Naive thymus-derived CD8-positive, alpha-beta T cell (primary cell): ENCODE data around the gene CYP46A1. TPM values are rescaled to one million over a fixed set of nuclear protein-coding genes. Genes with fewer than 3 reads are reported as not detected.

ENCODE experiments used
- ATAC-seq, 2 donors: fragments of 150-1000 bp; cut with Tn5 transposase in 1 of 2; sonication (Bioruptor Pico), chemical (Tn5 transposase) in 1 of 2; 1 replicate in 1 of 2; 2 replicates in 1 of 2; pipeline ENCODE4 v1.10.0; 2021; ENCODE audit warnings: mild to moderate bottlenecking in 2 of 2, moderate library complexity in 2 of 2
- POLR2A ChIA-PET: fragments of 350-600 bp; sonication (Branson Sonifier 250); formaldehyde crosslinking; loops from one replicate; lab custom pipeline; 2021; ENCODE audit warnings: antibody characterized with exemption; lab: Charles Lee
- DNase-seq, 10 donors: peaks; one replicate each; pipeline versions ENCODE4 v3.0.0 to v3.0.0-alpha.2; 2020 to 2022
- H3K27ac Mint-ChIP-seq, 10 donors: one replicate each; pipeline ENCODE4 v1.8.0; 2020 to 2022; ENCODE audit warnings: mild to moderate bottlenecking in 10 of 10, mixed read lengths in 10 of 10, moderate library complexity in 4 of 10, inconsistent platforms in 1 of 10
- H3K27me3 Mint-ChIP-seq, 5 donors: one replicate each; pipeline ENCODE4 v1.8.0; 2021 to 2022; ENCODE audit warnings: mixed read lengths in 5 of 5
- H3K36me3 Mint-ChIP-seq, 3 donors: one replicate each; pipeline ENCODE4 v1.8.0; 2020 to 2022; ENCODE audit warnings: mixed read lengths in 3 of 3, mild to moderate bottlenecking in 2 of 3, inconsistent platforms in 1 of 3
- H3K4me1 Mint-ChIP-seq, 4 donors: one replicate each; pipeline ENCODE4 v1.8.0; 2021 to 2022; ENCODE audit warnings: mixed read lengths in 4 of 4
- H3K4me3 Mint-ChIP-seq, 10 donors: one replicate each; pipeline ENCODE4 v1.8.0; 2020 to 2022; ENCODE audit warnings: mild to moderate bottlenecking in 10 of 10, mixed read lengths in 10 of 10, moderate library complexity in 6 of 10, inconsistent platforms in 1 of 10
- H3K9me3 Mint-ChIP-seq, 9 donors: one replicate each; pipeline ENCODE4 v1.8.0; 2020 to 2022; ENCODE audit warnings: mixed read lengths in 9 of 9, mild to moderate bottlenecking in 3 of 9, inconsistent platforms in 1 of 9, moderate library complexity in 1 of 9
- polyA plus RNA-seq, 3 donors: library from polyadenylated mRNA; unstranded; fragments of 300-500 nt; fragmentation: Illumina TruSeq; gene quantifications; one replicate each; pipeline ENCODE4 v1.2.3, GENCODE V29; 2021
- total RNA-seq, 8 experiments: library from RNA in 2 of 8; stranded (reverse) in 2 of 8; gene quantifications; one replicate each; pipeline ENCODE4 v1.2.3 and lab custom pipeline; 2021 to 2026

CYP46A1 gene
- total and polyA plus RNA-seq, 5 experiments from 2014 or later = 0.02 to 0.44 (median 0.41) TPM; not detected in 2

- DNase-seq (peak in 1 of 10 donors; percentile 9), ATAC-seq (no peak)
- H3K4me1 Mint-ChIP-seq = peaks cover 0 to 2% (median 0%) of the 10 kb centered on the region in 4 donors
- H3K27me3 Mint-ChIP-seq = peaks cover 0 to 21% (median 5%) of the 10 kb centered on the region in 5 donors
- peaks cover 0 to 13% (median 1%) of the 10 kb centered on the region in 3 donors for H3K36me3 Mint-ChIP-seq
- H3K27ac Mint-ChIP-seq = no peak overlapping the region
- POLR2A ChIA-PET = no interaction called here
- H3K4me3 Mint-ChIP-seq = no peak overlapping the region
- peaks cover 0 to 13% (median 8%) of the 10 kb centered on the region in 9 donors for H3K9me3 Mint-ChIP-seq
These were observed 31.3 kb downstream of the CYP46A1 start for GRCh38 chr14:99715266-99716000.

GRCh38 chr14:99716091-99716849, 32.2 kb downstream of the CYP46A1 start:
- POLR2A ChIA-PET = no interaction called here
- ATAC-seq (no peak), DNase-seq (no peak)
- peaks cover 0 to 2% (median 0%) of the 10 kb centered on the region in 4 donors for H3K4me1 Mint-ChIP-seq
- peaks cover 0 to 13% (median 1%) of the 10 kb centered on the region in 3 donors for H3K36me3 Mint-ChIP-seq
- H3K4me3 Mint-ChIP-seq = no peak overlapping the region
- H3K27me3 Mint-ChIP-seq = peaks cover 0 to 21% (median 5%) of the 10 kb centered on the region in 5 donors
- peak overlapping the region in 2 of 10 donors; percentile 27 to 46 for H3K27ac Mint-ChIP-seq
- H3K9me3 Mint-ChIP-seq = peaks cover 0 to 13% (median 8%) of the 10 kb centered on the region in 9 donors

DNA sequence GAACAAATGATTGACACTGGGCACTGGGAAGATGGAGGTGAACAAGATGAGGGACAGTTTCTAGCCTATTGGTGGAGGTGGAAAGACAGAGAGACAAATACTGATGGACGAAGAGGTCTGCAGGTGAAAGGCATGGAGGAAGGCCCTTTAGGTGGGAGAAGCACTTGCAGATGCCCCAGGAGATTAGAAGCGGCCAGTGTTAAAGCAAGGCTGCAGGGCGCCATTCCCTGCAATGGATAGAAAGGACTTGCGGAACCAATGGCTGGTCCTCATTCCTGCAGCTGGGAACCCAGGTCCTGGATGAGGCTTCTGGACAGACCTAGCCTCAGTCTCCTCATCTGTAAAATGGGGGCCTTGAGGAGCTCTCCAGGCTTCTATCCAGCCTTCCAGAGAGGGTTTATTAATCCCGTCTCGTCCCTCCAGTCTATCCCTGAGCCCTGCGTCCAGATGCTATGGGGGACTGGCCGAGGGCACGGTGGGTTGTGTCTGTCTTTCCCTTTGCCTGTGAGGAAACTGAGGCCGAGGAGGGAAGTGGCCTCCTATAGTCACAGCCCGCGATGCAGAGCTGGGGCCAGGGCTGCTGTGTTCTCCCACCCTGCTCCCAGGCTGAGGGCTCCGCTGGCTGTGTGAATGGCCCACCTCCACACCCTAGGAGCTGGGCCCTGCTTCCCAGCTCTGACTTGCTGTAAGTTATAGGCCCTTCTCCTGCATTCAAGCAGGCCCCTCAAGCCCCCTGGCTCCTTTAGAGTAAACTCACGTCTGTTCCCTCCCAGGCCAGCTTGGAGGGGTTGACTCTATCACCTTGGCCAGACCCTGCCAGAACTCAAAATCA, 33.0 kb downstream of the CYP46A1 start:
- Mint-ChIP-seq H3K4me1 (peaks cover 0 to 2% (median 0%) of the 10 kb centered on the region in 4 donors), H3K9me3 (peaks cover 0 to 9% (median 5%) of the 10 kb centered on the region in 9 donors), H3K27me3 (peaks cover 0 to 15% (median 0%) of the 10 kb centered on the region in 5 donors), H3K27ac (no peak overlapping the region), H3K4me3 (no peak overlapping the region), H3K36me3 (peaks cover 0 to 6% (median 1%) of the 10 kb centered on the region in 3 donors)
- DNase-seq (peak in 1 of 10 donors; percentile 11), ATAC-seq (no peak)
- POLR2A ChIA-PET = no interaction called here

- no peak for ATAC-seq
- peaks cover 0 to 14% (median 2%) of the 10 kb centered on the region in 5 donors for H3K27me3 Mint-ChIP-seq
- POLR2A ChIA-PET = no interaction called here
These were observed 33.5 kb downstream of the CYP46A1 start for GRCh38 chr14:99717682-99718013.

DNA sequence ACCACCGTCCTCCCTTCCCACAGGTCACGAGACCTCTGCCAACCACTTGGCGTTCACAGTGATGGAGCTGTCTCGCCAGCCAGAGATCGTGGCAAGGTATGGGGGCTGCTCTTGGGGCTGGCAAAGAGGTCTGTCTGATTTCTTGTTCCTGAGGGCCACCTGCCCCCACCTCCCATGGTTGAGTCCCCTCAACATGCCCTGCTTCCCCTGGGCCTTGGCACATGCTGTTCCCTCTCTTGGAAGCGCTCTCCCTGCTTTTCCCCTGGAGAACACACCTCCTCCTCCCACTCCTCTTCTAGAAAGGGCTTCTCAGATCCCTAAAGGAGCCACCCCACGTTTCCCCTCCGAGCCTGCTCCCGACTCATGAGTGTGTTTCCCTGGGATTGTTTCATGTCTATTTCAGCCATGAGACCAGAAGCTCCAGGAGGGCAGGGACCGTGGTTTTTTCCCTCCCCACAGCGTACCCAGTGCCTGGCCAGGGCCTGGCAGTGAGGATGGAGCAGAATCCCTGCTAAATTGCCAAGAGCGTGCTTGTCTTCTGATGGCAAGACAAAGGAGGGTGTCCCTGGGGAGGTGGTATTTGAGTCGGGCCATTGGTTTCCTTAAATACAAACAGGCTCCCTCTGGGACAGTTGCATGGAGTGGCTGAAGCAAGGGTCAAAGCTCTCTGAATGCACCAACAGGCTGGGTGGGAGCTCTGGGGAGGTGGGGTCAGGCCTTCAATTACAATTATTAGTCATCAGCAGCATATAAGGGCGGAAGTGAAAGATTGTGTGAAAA, 34.1 kb downstream of the CYP46A1 start:
- no peak for ATAC-seq
- POLR2A ChIA-PET = no interaction called here
- peaks cover 0 to 4% (median 0%) of the 10 kb centered on the region in 9 donors for H3K9me3 Mint-ChIP-seq

More at GRCh38 chr14:99717682-99718013, 33.5 kb downstream of the CYP46A1 start:
- peaks cover 0 to 2% (median 0%) of the 10 kb centered on the region in 4 donors for H3K4me1 Mint-ChIP-seq
- peaks cover 0 to 8% (median 1%) of the 10 kb centered on the region in 9 donors for H3K9me3 Mint-ChIP-seq
- H3K27ac Mint-ChIP-seq = no peak overlapping the region
- H3K4me3 Mint-ChIP-seq = no peak overlapping the region
- DNase-seq = peak in 1 of 10 donors; percentile 5
- H3K36me3 Mint-ChIP-seq = peaks cover 0 to under 1% (median under 1%) of the 10 kb centered on the region in 3 donors

DNA sequence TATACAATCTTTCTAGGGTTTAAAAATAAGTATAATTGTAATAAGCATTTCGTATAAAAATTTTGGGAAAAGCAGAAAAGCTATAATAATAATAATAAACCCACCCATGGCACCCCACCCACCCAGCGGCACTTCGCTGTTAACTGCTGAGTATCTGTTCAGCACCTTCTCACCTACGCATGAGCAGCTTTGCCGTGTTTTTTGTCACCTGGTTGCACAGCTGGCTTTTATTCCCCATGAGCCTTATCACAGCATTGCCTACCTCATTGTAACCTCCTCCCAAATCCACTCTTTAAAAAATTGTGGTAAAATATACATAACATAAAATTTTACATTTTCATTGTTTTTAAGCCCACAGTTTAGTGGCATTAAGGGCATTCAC, 34.7 kb downstream of the CYP46A1 start:
- Mint-ChIP-seq H3K4me1 (peaks cover 0 to 2% (median 0%) of the 10 kb centered on the region in 4 donors), H3K9me3 (peaks cover 0 to 4% (median 0%) of the 10 kb centered on the region in 9 donors), H3K27me3 (peaks cover 0 to 12% (median 3%) of the 10 kb centered on the region in 5 donors), H3K4me3 (no peak overlapping the region), H3K27ac (no peak overlapping the region), H3K36me3 (no peaks in the 10 kb centered on the region)
- POLR2A ChIA-PET = no interaction called here
- DNase-seq (no peak), ATAC-seq (no peak)

More for the DNA sequence above, 34.1 kb downstream of the CYP46A1 start:
- no peak overlapping the region for H3K4me3 Mint-ChIP-seq
- peaks cover 0 to 2% (median 0%) of the 10 kb centered on the region in 4 donors for H3K4me1 Mint-ChIP-seq
- H3K27ac Mint-ChIP-seq = no peak overlapping the region
- peak in 1 of 10 donors; percentile 14 for DNase-seq
- peaks cover 0 to 11% (median 3%) of the 10 kb centered on the region in 5 donors for H3K27me3 Mint-ChIP-seq
- H3K36me3 Mint-ChIP-seq = no peaks in the 10 kb centered on the region

DNA sequence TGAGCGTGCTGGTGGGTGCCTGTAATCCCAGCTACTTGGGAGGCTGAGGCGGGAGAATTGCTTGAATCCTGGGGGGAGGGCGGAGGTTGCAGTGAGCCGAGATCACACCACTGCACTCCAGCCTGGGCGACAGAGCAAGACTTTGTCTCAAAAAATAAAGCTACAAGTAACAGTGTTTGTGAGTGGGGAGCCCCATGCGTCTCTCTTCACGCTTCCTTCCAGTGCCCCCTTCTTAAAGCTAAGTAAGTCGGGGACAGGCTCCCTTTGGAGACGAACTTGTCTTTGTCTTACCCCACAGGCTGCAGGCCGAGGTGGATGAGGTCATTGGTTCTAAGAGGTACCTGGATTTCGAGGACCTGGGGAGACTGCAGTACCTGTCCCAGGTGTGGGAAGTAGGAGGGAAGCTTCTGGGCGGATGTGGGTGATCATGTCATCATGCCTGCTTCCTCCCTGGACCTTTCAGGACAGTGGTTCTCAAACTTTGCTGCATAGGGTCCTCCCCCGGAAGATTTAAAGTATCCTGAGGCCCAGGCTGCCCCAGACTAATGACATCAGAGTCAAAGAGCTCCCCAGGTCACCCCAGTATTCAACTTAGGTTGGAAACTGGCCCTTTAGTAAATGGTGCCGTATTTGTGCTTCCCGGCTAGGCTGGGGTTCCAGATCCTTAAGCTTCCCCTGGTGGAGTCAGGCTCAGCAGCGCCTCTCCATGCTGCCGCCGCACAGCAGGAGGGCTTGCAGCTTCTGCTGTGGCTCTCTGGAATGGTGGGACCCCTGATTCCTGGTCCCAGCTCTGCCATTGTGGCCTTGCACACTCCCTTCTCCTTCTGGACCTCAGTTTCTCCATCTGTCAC, 37.1 kb downstream of the CYP46A1 start:
- POLR2A ChIA-PET = interaction anchor here (0.7 kb wide), 1 partner anchor 80 kb away, joined by 6 read pairs; no protein-coding TSS in a partner anchor
- Mint-ChIP-seq H3K36me3 (peaks cover 0 to 2% (median 0%) of the 10 kb centered on the region in 3 donors), H3K4me3 (no peak overlapping the region), H3K4me1 (peaks cover 0 to 4% (median 0%) of the 10 kb centered on the region in 4 donors), H3K9me3 (no peaks in the 10 kb centered on the region), H3K27ac (no peak overlapping the region), H3K27me3 (peaks cover 3 to 21% (median 9%) of the 10 kb centered on the region in 5 donors)
- peak in 2 of 10 donors; percentile 3 to 50 for DNase-seq
- no peak for ATAC-seq

GRCh38 chr14:99721792-99722516, 37.9 kb downstream of the CYP46A1 start:
- DNase-seq = peak in 2 of 10 donors; percentile 15 to 34
- peaks cover 0 to 2% (median 0%) of the 10 kb centered on the region in 3 donors for H3K36me3 Mint-ChIP-seq

DNA sequence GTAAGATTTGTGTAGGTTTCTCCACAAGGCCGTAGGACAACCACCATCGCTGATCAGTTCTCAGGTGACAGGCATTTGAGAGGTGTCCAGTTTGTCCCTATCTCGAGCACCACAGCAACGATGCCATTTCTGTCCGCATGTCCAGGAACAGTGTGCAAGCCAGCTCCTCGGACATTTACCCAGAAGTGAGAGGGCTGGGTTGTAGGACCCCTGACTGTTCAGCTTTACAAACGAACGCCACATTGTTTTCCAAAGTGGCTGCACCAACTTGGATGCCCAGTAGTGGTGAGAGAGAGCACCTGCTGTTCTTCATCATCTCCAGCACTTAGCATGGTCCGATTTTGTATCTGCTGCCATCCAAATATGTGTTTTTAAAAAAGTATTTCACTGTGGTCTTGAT, 38.6 kb downstream of the CYP46A1 start:
- no peak for ATAC-seq
- H3K27ac Mint-ChIP-seq = no peak overlapping the region
- no peaks in the 10 kb centered on the region for H3K9me3 Mint-ChIP-seq

More at GRCh38 chr14:99721792-99722516, 37.9 kb downstream of the CYP46A1 start:
- Mint-ChIP-seq H3K4me1 (peaks cover 0 to 5% (median 0%) of the 10 kb centered on the region in 4 donors), H3K27ac (no peak overlapping the region), H3K27me3 (peaks cover 3 to 28% (median 10%) of the 10 kb centered on the region in 5 donors), H3K4me3 (no peak overlapping the region), H3K9me3 (no peaks in the 10 kb centered on the region)
- POLR2A ChIA-PET = no interaction called here
- ATAC-seq = no peak

DNA sequence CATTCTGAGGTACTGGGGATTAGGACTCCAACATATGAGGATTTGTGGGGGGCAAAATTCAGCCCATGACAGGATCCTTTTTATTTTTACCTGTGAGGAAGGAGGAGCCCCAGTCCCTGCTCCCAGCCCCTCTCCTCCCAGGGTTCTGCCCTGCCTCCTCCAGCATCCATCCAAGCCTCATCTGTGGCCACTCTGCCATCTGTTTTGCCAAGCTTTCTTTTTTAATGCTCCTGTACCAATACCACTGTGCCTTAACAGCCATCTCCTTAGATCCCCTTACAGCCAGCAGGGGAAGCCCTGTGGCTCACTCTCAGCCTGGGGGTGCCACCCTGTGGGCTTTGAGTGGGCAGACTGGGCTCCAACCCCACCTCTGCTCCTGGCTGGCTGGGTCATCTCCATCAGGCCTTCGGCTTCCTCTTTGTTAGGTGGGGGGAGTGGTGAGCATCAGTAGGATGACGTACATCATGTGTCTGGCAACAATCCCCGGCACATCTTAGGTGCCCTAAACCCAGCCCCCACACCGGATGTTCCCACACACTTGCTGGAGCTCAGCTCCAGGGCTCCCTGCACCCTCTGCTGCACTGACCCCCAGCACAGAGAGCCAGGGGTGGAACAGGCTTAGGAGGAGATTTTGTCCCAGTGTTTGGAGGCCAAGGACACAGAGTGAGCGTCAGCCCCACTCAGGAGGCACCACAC, 40.2 kb downstream of the CYP46A1 start:
- DNase-seq (peak in 2 of 10 donors; percentile 3 to 55), ATAC-seq (no peak)
- Mint-ChIP-seq H3K36me3 (peaks cover 0 to 2% (median 0%) of the 10 kb centered on the region in 3 donors), H3K4me3 (no peak overlapping the region), H3K9me3 (no peaks in the 10 kb centered on the region), H3K27ac (no peak overlapping the region), H3K4me1 (peaks cover 0 to 5% (median 0%) of the 10 kb centered on the region in 4 donors), H3K27me3 (peaks cover 6 to 48% (median 23%) of the 10 kb centered on the region in 5 donors)
- POLR2A ChIA-PET = no interaction called here

More for the DNA sequence above, 38.6 kb downstream of the CYP46A1 start:
- POLR2A ChIA-PET = no interaction called here
- peaks cover 0 to 2% (median 0%) of the 10 kb centered on the region in 3 donors for H3K36me3 Mint-ChIP-seq
- no peak for DNase-seq
- H3K27me3 Mint-ChIP-seq = peaks cover 3 to 34% (median 17%) of the 10 kb centered on the region in 5 donors
- peaks cover 0 to 5% (median 0%) of the 10 kb centered on the region in 4 donors for H3K4me1 Mint-ChIP-seq
- H3K4me3 Mint-ChIP-seq = no peak overlapping the region
